WTC11 (cell line): ENCODE data around the gene CDH11. TPM values are rescaled to one million over a fixed set of nuclear protein-coding genes. Genes with fewer than 3 reads are reported as not detected.

ENCODE experiments used
- ATAC-seq: fragments of 200-7000 bp; cut with Tn5 transposase; 2 replicates; pipeline ENCODE4 v1.10.0; 2021; ENCODE audit warnings: mild to moderate bottlenecking, moderate library complexity
- CTCF ChIA-PET: fragments of 300-600 bp; sonication (Branson Sonifier 250); formaldehyde crosslinking; loops from one replicate; lab custom pipeline; 2021; ENCODE audit warnings: antibody characterized with exemption; lab: Charles Lee
- POLR2A ChIA-PET: fragments of 350-600 bp; sonication (Branson Sonifier 250); formaldehyde crosslinking; loops from one replicate; lab custom pipeline; 2021; ENCODE audit warnings: antibody characterized with exemption; lab: Charles Lee
- DNase-seq: peaks from one replicate; pipeline ENCODE4 v3.0.0; 2021; ENCODE audit warnings: low spot score
- H3K27ac Mint-ChIP-seq: 2 replicates; pipeline ENCODE4 v1.8.0; 2021; ENCODE audit warnings: mixed read lengths
- H3K27me3 Mint-ChIP-seq: 2 replicates; pipeline ENCODE4 v1.8.0; 2021; ENCODE audit warnings: low read depth, mild to moderate bottlenecking, moderate library complexity, mixed read lengths
- H3K36me3 Mint-ChIP-seq: 2 replicates; pipeline ENCODE4 v1.8.0; 2021; ENCODE audit warnings: mixed read lengths
- H3K4me1 Mint-ChIP-seq: 2 replicates; pipeline ENCODE4 v1.8.0; 2022; ENCODE audit warnings: mixed read lengths
- H3K4me3 Mint-ChIP-seq: 2 replicates; pipeline ENCODE4 v1.8.0; 2021; ENCODE audit warnings: mild to moderate bottlenecking, moderate library complexity, mixed read lengths
- H3K9me3 Mint-ChIP-seq: 2 replicates; pipeline ENCODE4 v1.8.0; 2021; ENCODE audit warnings: mixed read lengths
- ETV6 ChIP-seq: sonication (generic); formaldehyde crosslinking; IDR thresholded peaks from 2 replicates; pipeline ENCODE4 v1.8.1; 2022; ENCODE audit warnings: mild to moderate bottlenecking, missing genetic modification reagents
- JAZF1 ChIP-seq: fragments of 250-450 bp; sonication (Bioruptor Pico); IDR thresholded peaks from 2 replicates; pipeline ENCODE4 v1.9.0; 2021; ENCODE audit warnings: moderate library complexity, mild to moderate bottlenecking, inconsistent platforms
- KAT7 ChIP-seq: sonication (generic); formaldehyde crosslinking; IDR thresholded peaks from 2 replicates; pipeline ENCODE4 v1.8.1; 2023; ENCODE audit warnings: missing genetic modification reagents, mild to moderate bottlenecking, borderline replicate concordance
- NR1H2 ChIP-seq: sonication (generic); formaldehyde crosslinking; IDR thresholded peaks from 2 replicates; pipeline ENCODE4 v1.9.0; 2021; ENCODE audit warnings: mild to moderate bottlenecking, moderate library complexity, missing genetic modification reagents
- OVOL2 ChIP-seq: fragments of 250-450 bp; sonication (Bioruptor Pico); IDR thresholded peaks from 2 replicates; pipeline ENCODE4 v1.9.0; 2021; ENCODE audit warnings: mild to moderate bottlenecking, borderline replicate concordance
- PRRX2 ChIP-seq: fragments of 250-450 bp; sonication (Bioruptor Pico); IDR thresholded peaks from 2 replicates; pipeline ENCODE4 v1.8.0; 2021; ENCODE audit warnings: mild to moderate bottlenecking
- RELA ChIP-seq: sonication (generic); formaldehyde crosslinking; IDR thresholded peaks from 2 replicates; pipeline ENCODE4 v1.8.1; 2022; ENCODE audit warnings: missing genetic modification reagents, mild to moderate bottlenecking, borderline replicate concordance
- RORB ChIP-seq: fragments of 250-450 bp; sonication (Bioruptor Pico); IDR thresholded peaks from 2 replicates; pipeline ENCODE4 v1.9.0; 2021; ENCODE audit warnings: mild to moderate bottlenecking
- SMAD4 ChIP-seq: sonication (generic); formaldehyde crosslinking; IDR thresholded peaks from 2 replicates; pipeline ENCODE4 v1.8.0; 2022; ENCODE audit warnings: mild to moderate bottlenecking, missing genetic modification reagents
- ZNF396 ChIP-seq: fragments of 250-450 bp; sonication (Bioruptor Pico); IDR thresholded peaks from 2 replicates; pipeline ENCODE4 v1.8.0; 2021; ENCODE audit warnings: mild to moderate bottlenecking, moderate library complexity, borderline replicate concordance
- ZNF423 ChIP-seq: fragments of 250-450 bp; sonication (Bioruptor Pico); IDR thresholded peaks from 2 replicates; pipeline ENCODE4 v2.1.2; 2022; ENCODE audit warnings: mild to moderate bottlenecking, moderate library complexity
- total RNA-seq: library from RNA; stranded (reverse); gene quantifications from 3 replicates; pipeline ENCODE4 v1.2.3, GENCODE V29; 2021
- TF ChIP-seq, protein P1 (sequence below): fragments of 250-450 bp; sonication (Bioruptor Pico); IDR thresholded peaks from 2 replicates; pipeline ENCODE4 v1.9.0; 2021; ENCODE audit warnings: moderate library complexity, mild to moderate bottlenecking, inconsistent platforms, borderline replicate concordance
- TF ChIP-seq, protein P2 (sequence below): sonication (generic); formaldehyde crosslinking; IDR thresholded peaks from 2 replicates; pipeline ENCODE4 v1.8.1; 2023; ENCODE audit warnings: mild to moderate bottlenecking, moderate library complexity, missing genetic modification reagents
- TF ChIP-seq, protein P3 (sequence below): fragments of 250-450 bp; sonication (Bioruptor Pico); IDR thresholded peaks from 2 replicates; pipeline ENCODE4 v1.9.0; 2021; ENCODE audit warnings: mild to moderate bottlenecking, borderline replicate concordance
- TF ChIP-seq, protein P4 (sequence below): sonication (generic); formaldehyde crosslinking; IDR thresholded peaks from 2 replicates; pipeline ENCODE4 v1.8.1; 2022; ENCODE audit warnings: missing genetic modification reagents, borderline replicate concordance
- TF ChIP-seq, protein P5 (sequence below): fragments of 250-450 bp; sonication (Bioruptor Pico); IDR thresholded peaks from 2 replicates; pipeline ENCODE4 v1.9.0; 2021; ENCODE audit warnings: mild to moderate bottlenecking

Gene CDH11
- total RNA-seq, 1 experiment from 2014 or later = 11.6 TPM

DNA sequence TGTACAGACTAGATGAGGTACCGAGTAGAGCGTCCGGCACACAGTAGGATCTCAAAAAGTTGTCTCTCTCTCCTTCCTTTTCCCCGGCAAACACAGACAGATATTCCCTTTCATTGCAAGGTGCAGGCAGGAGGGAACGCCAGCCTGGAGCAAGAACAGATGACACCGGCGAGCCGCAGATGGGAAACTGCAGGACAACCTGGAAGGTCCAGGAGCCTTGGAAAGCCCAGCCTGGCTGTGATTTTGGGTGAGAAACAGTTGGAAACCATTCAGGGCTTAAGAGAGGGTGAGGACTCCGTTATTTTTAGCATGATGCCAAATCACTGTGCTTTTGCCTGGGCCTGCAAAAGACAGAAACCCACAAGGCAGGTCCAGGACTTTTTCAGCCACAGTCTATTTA, 7.3 kb downstream of the CDH11 start:
- TF ChIP-seq, protein P1, sequence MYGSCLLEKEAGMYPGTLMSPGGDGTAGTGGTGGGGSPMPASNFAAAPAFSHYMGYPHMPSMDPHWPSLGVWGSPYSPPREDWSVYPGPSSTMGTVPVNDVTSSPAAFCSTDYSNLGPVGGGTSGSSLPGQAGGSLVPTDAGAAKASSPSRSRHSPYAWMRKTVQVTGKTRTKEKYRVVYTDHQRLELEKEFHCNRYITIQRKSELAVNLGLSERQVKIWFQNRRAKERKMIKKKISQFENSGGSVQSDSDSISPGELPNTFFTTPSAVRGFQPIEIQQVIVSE (CRISPR knock-in tag) = no peak
- TF ChIP-seq RORB = no peak
- no peak for TF ChIP-seq RELA (CRISPR knock-in tag)
- Mint-ChIP-seq H3K9me3 (no peaks in the 10 kb centered on the region), H3K36me3 (no peaks in the 10 kb centered on the region), H3K4me1 (peaks cover 25% of the 10 kb centered on the region), H3K4me3 (no peak overlapping the region), H3K27me3 (peaks cover 15% of the 10 kb centered on the region), H3K27ac (no peak overlapping the region)
- ATAC-seq = no peak
- ChIA-PET CTCF (no interaction called here), POLR2A (no interaction called here)
- DNase-seq = no peak

DNA sequence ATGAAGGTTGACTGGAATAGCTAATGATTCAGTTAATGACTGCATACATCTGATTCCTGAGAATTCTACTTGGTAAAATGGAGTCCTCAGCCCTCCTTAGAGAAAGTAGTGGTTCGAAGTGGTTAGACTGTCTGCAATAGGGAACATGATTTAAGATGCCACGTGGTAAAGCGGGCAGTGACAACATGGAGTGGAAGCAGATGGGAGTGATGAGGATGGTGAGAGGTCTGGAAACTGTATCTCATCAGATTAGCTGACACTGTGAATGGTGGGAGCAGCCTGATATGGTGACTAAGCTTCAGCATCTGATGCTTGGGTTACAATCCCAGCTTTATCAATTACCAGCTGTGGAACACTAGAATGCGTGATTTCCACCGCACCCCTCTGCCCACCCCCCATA, 8.4 kb downstream of the CDH11 start:
- DNase-seq (no peak), ATAC-seq (no peak)
- CTCF ChIA-PET = interaction anchor here (1.1 kb wide), 1 partner anchor 8 kb away, joined by 3 read pairs; no protein-coding TSS in a partner anchor
- TF ChIP-seq, protein P2, sequence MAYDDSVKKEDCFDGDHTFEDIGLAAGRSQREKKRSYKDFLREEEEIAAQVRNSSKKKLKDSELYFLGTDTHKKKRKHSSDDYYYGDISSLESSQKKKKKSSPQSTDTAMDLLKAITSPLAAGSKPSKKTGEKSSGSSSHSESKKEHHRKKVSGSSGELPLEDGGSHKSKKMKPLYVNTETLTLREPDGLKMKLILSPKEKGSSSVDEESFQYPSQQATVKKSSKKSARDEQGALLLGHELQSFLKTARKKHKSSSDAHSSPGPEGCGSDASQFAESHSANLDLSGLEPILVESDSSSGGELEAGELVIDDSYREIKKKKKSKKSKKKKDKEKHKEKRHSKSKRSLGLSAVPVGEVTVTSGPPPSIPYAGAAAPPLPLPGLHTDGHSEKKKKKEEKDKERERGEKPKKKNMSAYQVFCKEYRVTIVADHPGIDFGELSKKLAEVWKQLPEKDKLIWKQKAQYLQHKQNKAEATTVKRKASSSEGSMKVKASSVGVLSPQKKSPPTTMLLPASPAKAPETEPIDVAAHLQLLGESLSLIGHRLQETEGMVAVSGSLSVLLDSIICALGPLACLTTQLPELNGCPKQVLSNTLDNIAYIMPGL (CRISPR knock-in tag) = no peak
- no peak for TF ChIP-seq KAT7 (CRISPR knock-in tag)
- no peak for TF ChIP-seq ETV6 (CRISPR knock-in tag)
- TF ChIP-seq PRRX2 (CRISPR knock-in tag) = no peak
- no peak overlapping the region for H3K4me3 Mint-ChIP-seq
- POLR2A ChIA-PET = no interaction called here
- no peak overlapping the region for H3K27ac Mint-ChIP-seq
- H3K4me1 Mint-ChIP-seq = peaks cover 18% of the 10 kb centered on the region
- H3K36me3 Mint-ChIP-seq = no peaks in the 10 kb centered on the region
- H3K9me3 Mint-ChIP-seq = no peaks in the 10 kb centered on the region
- H3K27me3 Mint-ChIP-seq = peaks cover 4% of the 10 kb centered on the region

DNA sequence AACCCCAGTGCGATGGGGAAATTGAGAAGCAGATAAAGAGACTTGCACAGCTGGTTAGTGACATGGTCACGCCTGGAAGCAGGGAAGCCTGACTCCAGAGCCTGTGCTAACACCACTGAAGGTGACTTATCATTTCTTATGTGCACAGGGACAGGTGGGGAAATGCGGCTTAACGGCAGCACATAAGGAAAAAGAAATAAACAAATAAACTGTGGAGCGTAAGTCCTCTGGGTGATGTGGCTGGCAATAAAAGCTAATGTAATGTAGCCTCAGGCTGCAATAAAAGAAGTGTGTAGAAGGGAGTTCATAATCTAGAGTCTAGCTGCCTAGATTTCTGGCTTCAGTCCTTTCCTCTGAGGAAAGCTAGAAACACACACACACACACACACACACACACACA, 10.6 kb downstream of the CDH11 start:
- POLR2A ChIA-PET = interaction anchor here (0.7 kb wide), 1 partner anchor 1115 kb away, joined by 5 read pairs; no protein-coding TSS in a partner anchor
- DNase-seq (no peak), ATAC-seq (no peak)
- Mint-ChIP-seq H3K4me3 (no peak overlapping the region), H3K27me3 (no peaks in the 10 kb centered on the region), H3K4me1 (no peaks in the 10 kb centered on the region), H3K36me3 (no peaks in the 10 kb centered on the region), H3K27ac (no peak overlapping the region), H3K9me3 (no peaks in the 10 kb centered on the region)
- TF ChIP-seq SMAD4 (CRISPR knock-in tag) = no peak
- CTCF ChIA-PET = no interaction called here

DNA sequence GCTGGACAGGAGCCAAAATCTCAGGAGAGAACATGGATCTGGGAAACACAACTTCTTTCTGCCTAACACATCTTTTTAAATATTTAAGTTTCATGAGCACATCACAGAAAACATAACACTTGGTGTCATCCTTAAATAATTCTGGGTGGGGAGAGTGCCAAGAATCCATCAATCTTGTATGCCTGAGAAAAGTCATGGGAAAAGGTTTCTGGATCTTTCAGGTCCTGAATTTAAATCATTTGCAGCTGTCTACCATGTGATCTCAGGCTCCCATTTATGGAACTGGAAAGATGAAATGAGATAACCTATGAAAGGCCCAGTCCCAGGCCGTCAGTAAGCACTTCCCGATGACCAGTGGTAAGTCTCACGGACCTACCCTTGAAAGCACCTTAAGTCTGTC, 15.1 kb downstream of the CDH11 start:
- H3K27me3 Mint-ChIP-seq = no peaks in the 10 kb centered on the region
- ChIA-PET CTCF (interaction anchor here (0.5 to 1.6 kb wide), 3 partner anchors 9 to 28 kb away, joined by 3 to 5 read pairs (median 4); no protein-coding TSS in a partner anchor), POLR2A (no interaction called here)
- ATAC-seq = no peak
- H3K9me3 Mint-ChIP-seq = no peaks in the 10 kb centered on the region
- H3K4me1 Mint-ChIP-seq = peaks cover 7% of the 10 kb centered on the region; the same call in 1 of the 2 replicates
- no peak overlapping the region for H3K27ac Mint-ChIP-seq
- no peak for DNase-seq
- H3K4me3 Mint-ChIP-seq = no peak overlapping the region
- no peaks in the 10 kb centered on the region for H3K36me3 Mint-ChIP-seq
- TF ChIP-seq, protein P3, sequence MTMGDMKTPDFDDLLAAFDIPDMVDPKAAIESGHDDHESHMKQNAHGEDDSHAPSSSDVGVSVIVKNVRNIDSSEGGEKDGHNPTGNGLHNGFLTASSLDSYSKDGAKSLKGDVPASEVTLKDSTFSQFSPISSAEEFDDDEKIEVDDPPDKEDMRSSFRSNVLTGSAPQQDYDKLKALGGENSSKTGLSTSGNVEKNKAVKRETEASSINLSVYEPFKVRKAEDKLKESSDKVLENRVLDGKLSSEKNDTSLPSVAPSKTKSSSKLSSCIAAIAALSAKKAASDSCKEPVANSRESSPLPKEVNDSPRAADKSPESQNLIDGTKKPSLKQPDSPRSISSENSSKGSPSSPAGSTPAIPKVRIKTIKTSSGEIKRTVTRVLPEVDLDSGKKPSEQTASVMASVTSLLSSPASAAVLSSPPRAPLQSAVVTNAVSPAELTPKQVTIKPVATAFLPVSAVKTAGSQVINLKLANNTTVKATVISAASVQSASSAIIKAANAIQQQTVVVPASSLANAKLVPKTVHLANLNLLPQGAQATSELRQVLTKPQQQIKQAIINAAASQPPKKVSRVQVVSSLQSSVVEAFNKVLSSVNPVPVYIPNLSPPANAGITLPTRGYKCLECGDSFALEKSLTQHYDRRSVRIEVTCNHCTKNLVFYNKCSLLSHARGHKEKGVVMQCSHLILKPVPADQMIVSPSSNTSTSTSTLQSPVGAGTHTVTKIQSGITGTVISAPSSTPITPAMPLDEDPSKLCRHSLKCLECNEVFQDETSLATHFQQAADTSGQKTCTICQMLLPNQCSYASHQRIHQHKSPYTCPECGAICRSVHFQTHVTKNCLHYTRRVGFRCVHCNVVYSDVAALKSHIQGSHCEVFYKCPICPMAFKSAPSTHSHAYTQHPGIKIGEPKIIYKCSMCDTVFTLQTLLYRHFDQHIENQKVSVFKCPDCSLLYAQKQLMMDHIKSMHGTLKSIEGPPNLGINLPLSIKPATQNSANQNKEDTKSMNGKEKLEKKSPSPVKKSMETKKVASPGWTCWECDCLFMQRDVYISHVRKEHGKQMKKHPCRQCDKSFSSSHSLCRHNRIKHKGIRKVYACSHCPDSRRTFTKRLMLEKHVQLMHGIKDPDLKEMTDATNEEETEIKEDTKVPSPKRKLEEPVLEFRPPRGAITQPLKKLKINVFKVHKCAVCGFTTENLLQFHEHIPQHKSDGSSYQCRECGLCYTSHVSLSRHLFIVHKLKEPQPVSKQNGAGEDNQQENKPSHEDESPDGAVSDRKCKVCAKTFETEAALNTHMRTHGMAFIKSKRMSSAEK (CRISPR knock-in tag) = no peak
- TF ChIP-seq, protein P4, sequence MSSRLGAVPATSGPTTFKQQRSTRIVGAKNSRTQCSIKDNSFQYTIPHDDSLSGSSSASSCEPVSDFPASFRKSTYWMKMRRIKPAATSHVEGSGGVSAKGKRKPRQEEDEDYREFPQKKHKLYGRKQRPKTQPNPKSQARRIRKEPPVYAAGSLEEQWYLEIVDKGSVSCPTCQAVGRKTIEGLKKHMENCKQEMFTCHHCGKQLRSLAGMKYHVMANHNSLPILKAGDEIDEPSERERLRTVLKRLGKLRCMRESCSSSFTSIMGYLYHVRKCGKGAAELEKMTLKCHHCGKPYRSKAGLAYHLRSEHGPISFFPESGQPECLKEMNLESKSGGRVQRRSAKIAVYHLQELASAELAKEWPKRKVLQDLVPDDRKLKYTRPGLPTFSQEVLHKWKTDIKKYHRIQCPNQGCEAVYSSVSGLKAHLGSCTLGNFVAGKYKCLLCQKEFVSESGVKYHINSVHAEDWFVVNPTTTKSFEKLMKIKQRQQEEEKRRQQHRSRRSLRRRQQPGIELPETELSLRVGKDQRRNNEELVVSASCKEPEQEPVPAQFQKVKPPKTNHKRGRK (CRISPR knock-in tag) = no peak
- no peak for TF ChIP-seq NR1H2 (CRISPR knock-in tag)
- TF ChIP-seq, protein P5, sequence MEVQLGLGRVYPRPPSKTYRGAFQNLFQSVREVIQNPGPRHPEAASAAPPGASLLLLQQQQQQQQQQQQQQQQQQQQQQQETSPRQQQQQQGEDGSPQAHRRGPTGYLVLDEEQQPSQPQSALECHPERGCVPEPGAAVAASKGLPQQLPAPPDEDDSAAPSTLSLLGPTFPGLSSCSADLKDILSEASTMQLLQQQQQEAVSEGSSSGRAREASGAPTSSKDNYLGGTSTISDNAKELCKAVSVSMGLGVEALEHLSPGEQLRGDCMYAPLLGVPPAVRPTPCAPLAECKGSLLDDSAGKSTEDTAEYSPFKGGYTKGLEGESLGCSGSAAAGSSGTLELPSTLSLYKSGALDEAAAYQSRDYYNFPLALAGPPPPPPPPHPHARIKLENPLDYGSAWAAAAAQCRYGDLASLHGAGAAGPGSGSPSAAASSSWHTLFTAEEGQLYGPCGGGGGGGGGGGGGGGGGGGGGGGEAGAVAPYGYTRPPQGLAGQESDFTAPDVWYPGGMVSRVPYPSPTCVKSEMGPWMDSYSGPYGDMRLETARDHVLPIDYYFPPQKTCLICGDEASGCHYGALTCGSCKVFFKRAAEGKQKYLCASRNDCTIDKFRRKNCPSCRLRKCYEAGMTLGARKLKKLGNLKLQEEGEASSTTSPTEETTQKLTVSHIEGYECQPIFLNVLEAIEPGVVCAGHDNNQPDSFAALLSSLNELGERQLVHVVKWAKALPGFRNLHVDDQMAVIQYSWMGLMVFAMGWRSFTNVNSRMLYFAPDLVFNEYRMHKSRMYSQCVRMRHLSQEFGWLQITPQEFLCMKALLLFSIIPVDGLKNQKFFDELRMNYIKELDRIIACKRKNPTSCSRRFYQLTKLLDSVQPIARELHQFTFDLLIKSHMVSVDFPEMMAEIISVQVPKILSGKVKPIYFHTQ = no peak
- no peak for TF ChIP-seq OVOL2 (CRISPR knock-in tag)
- TF ChIP-seq ZNF396 = no peak
- TF ChIP-seq JAZF1 (CRISPR knock-in tag) = no peak
- no peak for TF ChIP-seq ETV6 (CRISPR knock-in tag)
- no peak for TF ChIP-seq ZNF423
